Measurements from ENCODE around the gene SGCD. TPM values are rescaled to one million over a fixed set of nuclear protein-coding genes. Genes with fewer than 3 reads are reported as not detected.

The SGCD gene
- total RNA-seq, 1 experiment from 2014 or later = not detected

DNA sequence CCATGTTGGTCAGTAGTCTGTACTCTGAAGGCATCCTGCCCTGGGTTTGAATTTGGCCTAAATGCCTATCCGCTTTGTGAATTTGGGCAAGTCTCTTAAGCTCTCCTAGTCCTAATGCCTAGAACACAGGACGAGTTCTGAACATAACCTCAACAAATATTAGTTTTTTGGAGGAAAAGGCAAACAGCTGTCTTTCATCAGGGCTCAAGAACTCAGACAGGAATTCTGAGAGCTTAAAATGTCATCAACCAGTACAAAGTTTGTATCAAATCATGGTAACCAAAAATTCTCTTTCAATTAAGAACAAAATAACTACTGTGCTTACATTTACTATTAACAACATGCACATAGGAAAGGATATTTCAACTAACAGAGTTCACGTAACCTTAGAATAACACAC, 340.7 kb downstream of the SGCD start:
- no peaks in the 10 kb centered on the region for H3K27me3 ChIP-seq (ENCODE audit: insufficient read depth, low read length)
- no TSS peak for BruUV-seq (replicated peaks)
- no peak overlapping the region for H2AFZ ChIP-seq (ENCODE audit: low read depth, low read length, poor library complexity, severe bottlenecking)
- H3K4me1 ChIP-seq (ENCODE audit: control insufficient read depth in 1 of 2, insufficient read depth in 2 of 2, low read length in 2 of 2) = no peaks in the 10 kb centered on the region
- ChIA-PET POLR2A (no interaction called here), RAD21 (ENCODE audit: low non-redundant PET in 1 of 2, low total read pairs in 2 of 2, uncharacterized antibody in 2 of 2, unreplicated experiment in 2 of 2) (no interaction called here), CTCF (no interaction called here)
- intact Hi-C loops (cut with micrococcal nuclease) = no loop called here
- no peak overlapping the region for H3K27ac ChIP-seq (ENCODE audit: low read depth, low read length)
- H3K9me3 ChIP-seq (ENCODE audit: control insufficient read depth in 1 of 2, insufficient read depth in 1 of 2, low read depth in 1 of 2, low read length in 2 of 2) = no peaks in the 10 kb centered on the region
- no peaks in the 10 kb centered on the region for H4K20me1 ChIP-seq (ENCODE audit: insufficient read depth)
- H3K4me2 ChIP-seq (ENCODE audit: low read length) = no peak overlapping the region
- DNase-seq (ENCODE audit: low read depth, low spot score) (no peak), ATAC-seq (no peak)
- TF ChIP-seq CBX3 (IDR thresholded peaks at IDR 0.05; ENCODE audit: low read depth) (no peak), SP1 (IDR thresholded peaks at IDR 0.05; ENCODE audit: low read depth) (no peak), SRF (IDR thresholded peaks at IDR 0.05; ENCODE audit: low read depth) (no peak), JUND (IDR thresholded peaks at IDR 0.05) (no peak), EZH2phosphoT487 (IDR thresholded peaks at IDR 0.05; ENCODE audit: borderline replicate concordance) (no peak), YY1 (IDR thresholded peaks at IDR 0.05; ENCODE audit: extremely low read depth, insufficient replicate concordance, low read depth, low read length) (no peak), TCF7L2 (IDR thresholded peaks at IDR 0.05; ENCODE audit: borderline replicate concordance, extremely low read depth, insufficient read depth, insufficient read length) (no peak), POLR2AphosphoS5 (IDR thresholded peaks at IDR 0.05; ENCODE audit: low read depth, low read length) (no peak), FOSL1 (IDR thresholded peaks at IDR 0.05; ENCODE audit: low read depth) (no peak), RAD21 (IDR thresholded peaks at IDR 0.05; ENCODE audit: low read depth) (no peak), EGR1 (IDR thresholded peaks at IDR 0.05; ENCODE audit: low read depth) (no peak), CEBPB (IDR thresholded peaks at IDR 0.05; ENCODE audit: low read depth) (no peak)
- TF ChIP-seq, protein P1, sequence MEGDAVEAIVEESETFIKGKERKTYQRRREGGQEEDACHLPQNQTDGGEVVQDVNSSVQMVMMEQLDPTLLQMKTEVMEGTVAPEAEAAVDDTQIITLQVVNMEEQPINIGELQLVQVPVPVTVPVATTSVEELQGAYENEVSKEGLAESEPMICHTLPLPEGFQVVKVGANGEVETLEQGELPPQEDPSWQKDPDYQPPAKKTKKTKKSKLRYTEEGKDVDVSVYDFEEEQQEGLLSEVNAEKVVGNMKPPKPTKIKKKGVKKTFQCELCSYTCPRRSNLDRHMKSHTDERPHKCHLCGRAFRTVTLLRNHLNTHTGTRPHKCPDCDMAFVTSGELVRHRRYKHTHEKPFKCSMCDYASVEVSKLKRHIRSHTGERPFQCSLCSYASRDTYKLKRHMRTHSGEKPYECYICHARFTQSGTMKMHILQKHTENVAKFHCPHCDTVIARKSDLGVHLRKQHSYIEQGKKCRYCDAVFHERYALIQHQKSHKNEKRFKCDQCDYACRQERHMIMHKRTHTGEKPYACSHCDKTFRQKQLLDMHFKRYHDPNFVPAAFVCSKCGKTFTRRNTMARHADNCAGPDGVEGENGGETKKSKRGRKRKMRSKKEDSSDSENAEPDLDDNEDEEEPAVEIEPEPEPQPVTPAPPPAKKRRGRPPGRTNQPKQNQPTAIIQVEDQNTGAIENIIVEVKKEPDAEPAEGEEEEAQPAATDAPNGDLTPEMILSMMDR (IDR thresholded peaks at IDR 0.05 in 2 of 3, conservative IDR thresholded peaks at IDR 0.05 in 1 of 3; ENCODE audit: borderline replicate concordance in 1 of 3, insufficient read depth in 1 of 3, low read depth in 2 of 3, low read length in 2 of 3) = no peak
- TF ChIP-seq, protein P2, sequence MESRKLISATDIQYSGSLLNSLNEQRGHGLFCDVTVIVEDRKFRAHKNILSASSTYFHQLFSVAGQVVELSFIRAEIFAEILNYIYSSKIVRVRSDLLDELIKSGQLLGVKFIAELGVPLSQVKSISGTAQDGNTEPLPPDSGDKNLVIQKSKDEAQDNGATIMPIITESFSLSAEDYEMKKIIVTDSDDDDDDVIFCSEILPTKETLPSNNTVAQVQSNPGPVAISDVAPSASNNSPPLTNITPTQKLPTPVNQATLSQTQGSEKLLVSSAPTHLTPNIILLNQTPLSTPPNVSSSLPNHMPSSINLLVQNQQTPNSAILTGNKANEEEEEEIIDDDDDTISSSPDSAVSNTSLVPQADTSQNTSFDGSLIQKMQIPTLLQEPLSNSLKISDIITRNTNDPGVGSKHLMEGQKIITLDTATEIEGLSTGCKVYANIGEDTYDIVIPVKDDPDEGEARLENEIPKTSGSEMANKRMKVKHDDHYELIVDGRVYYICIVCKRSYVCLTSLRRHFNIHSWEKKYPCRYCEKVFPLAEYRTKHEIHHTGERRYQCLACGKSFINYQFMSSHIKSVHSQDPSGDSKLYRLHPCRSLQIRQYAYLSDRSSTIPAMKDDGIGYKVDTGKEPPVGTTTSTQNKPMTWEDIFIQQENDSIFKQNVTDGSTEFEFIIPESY (IDR thresholded peaks at IDR 0.05; ENCODE audit: extremely low read depth, insufficient replicate concordance, low read length) = no peak
- TF ChIP-seq, protein P3, sequence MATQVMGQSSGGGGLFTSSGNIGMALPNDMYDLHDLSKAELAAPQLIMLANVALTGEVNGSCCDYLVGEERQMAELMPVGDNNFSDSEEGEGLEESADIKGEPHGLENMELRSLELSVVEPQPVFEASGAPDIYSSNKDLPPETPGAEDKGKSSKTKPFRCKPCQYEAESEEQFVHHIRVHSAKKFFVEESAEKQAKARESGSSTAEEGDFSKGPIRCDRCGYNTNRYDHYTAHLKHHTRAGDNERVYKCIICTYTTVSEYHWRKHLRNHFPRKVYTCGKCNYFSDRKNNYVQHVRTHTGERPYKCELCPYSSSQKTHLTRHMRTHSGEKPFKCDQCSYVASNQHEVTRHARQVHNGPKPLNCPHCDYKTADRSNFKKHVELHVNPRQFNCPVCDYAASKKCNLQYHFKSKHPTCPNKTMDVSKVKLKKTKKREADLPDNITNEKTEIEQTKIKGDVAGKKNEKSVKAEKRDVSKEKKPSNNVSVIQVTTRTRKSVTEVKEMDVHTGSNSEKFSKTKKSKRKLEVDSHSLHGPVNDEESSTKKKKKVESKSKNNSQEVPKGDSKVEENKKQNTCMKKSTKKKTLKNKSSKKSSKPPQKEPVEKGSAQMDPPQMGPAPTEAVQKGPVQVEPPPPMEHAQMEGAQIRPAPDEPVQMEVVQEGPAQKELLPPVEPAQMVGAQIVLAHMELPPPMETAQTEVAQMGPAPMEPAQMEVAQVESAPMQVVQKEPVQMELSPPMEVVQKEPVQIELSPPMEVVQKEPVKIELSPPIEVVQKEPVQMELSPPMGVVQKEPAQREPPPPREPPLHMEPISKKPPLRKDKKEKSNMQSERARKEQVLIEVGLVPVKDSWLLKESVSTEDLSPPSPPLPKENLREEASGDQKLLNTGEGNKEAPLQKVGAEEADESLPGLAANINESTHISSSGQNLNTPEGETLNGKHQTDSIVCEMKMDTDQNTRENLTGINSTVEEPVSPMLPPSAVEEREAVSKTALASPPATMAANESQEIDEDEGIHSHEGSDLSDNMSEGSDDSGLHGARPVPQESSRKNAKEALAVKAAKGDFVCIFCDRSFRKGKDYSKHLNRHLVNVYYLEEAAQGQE (IDR thresholded peaks at IDR 0.05; ENCODE audit: low read depth) = no peak
- TF ChIP-seq, protein P4, sequence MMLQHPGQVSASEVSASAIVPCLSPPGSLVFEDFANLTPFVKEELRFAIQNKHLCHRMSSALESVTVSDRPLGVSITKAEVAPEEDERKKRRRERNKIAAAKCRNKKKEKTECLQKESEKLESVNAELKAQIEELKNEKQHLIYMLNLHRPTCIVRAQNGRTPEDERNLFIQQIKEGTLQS (IDR thresholded peaks at IDR 0.05) = no peak
- TF ChIP-seq, protein P5, sequence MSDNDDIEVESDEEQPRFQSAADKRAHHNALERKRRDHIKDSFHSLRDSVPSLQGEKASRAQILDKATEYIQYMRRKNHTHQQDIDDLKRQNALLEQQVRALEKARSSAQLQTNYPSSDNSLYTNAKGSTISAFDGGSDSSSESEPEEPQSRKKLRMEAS (IDR thresholded peaks at IDR 0.05) = no peak
- no peaks in the 10 kb centered on the region for H3K79me2 ChIP-seq (ENCODE audit: insufficient read depth, low read length)
- no peaks in the 10 kb centered on the region for H3K36me3 ChIP-seq (ENCODE audit: control insufficient read depth in 1 of 2, insufficient read depth in 2 of 2, low read length in 2 of 2)
- H3K4me3 ChIP-seq (replicated peaks in 1 of 2; ENCODE audit: low read depth in 1 of 2, low read length in 2 of 2) = no peak overlapping the region
- H3K9me2 ChIP-seq (ENCODE audit: insufficient read depth) = no peaks in the 10 kb centered on the region
- no peak overlapping the region for H3K9ac ChIP-seq (ENCODE audit: low read length)

All from HCT116 (cell line).